IMR-90 (cell line): ENCODE data around the gene NREP. TPM values are rescaled to one million over a fixed set of nuclear protein-coding genes. Genes with fewer than 3 reads are reported as not detected.

Experiments
- ATAC-seq: fragments of 200-7000 bp; cut with Tn5 transposase; 2 replicates; pipeline ENCODE4 v1.9.1; 2020; ENCODE audit warnings: low read depth, mild to moderate bottlenecking, moderate library complexity
- BruUV-seq: library from RNA; stranded (reverse); fragments of 400-500 nt; replicated peaks from 2 replicates; lab custom pipeline; 2021; lab: Mats Ljungman, UMichigan
- CTCF ChIA-PET: fragments of 300-600 bp; formaldehyde crosslinking; extraction: SDS; loops from one replicate; lab custom pipeline; 2021; ENCODE audit warnings: antibody characterized with exemption; lab: Yijun Ruan, JAX
- POLR2A ChIA-PET: fragments of 300-600 bp; sonication (Branson Sonifier 250); formaldehyde crosslinking; loops from one replicate; lab custom pipeline; 2022; ENCODE audit warnings: antibody characterized with exemption; ENCODE audit not compliant: unreplicated experiment; lab: Charles Lee
- DNase-seq: peaks from one replicate; pipeline ENCODE4 v3.0.0; 2013
- H2AFZ ChIP-seq: replicated peaks from 2 replicates; pipeline ENCODE3; 2013; ENCODE audit warnings: low read length, mild to moderate bottlenecking; ENCODE audit not compliant: poor library complexity
- H2AK5ac ChIP-seq: 2 replicates; pipeline ENCODE4 v1.6.1; 2013; ENCODE audit warnings: low read depth, low read length, inconsistent platforms
- H2AK9ac ChIP-seq: replicated peaks from 2 replicates; pipeline ENCODE3; 2013; ENCODE audit warnings: mild to moderate bottlenecking, low read depth, low read length, moderate library complexity; ENCODE audit not compliant: poor library complexity
- H2BK120ac ChIP-seq: 2 replicates; pipeline ENCODE4 v1.6.1; 2013; ENCODE audit warnings: low read depth, low read length, inconsistent platforms
- H2BK15ac ChIP-seq: 3 replicates; pipeline ENCODE4 v1.6.1; 2013; ENCODE audit warnings: low read depth, low read length, inconsistent platforms
- H2BK20ac ChIP-seq: 2 replicates; pipeline ENCODE4 v1.6.1; 2013; ENCODE audit warnings: low read depth, mild to moderate bottlenecking, inconsistent platforms, low read length, moderate library complexity
- H2BK5ac ChIP-seq: 2 replicates; pipeline ENCODE4 v1.6.1; 2013; ENCODE audit warnings: mild to moderate bottlenecking, low read depth, low read length, inconsistent platforms; ENCODE audit not compliant: poor library complexity, severe bottlenecking
- H3K14ac ChIP-seq: replicated peaks from 2 replicates; pipeline ENCODE4 v1.6.1; 2013; ENCODE audit warnings: low read depth, low read length, inconsistent platforms
- H3K18ac ChIP-seq: 2 replicates; pipeline ENCODE4 v1.6.1; 2013; ENCODE audit warnings: low read depth, low read length, control low read depth
- H3K23ac ChIP-seq: 2 replicates; pipeline ENCODE4 v1.6.1; 2013; ENCODE audit warnings: low read depth, low read length, inconsistent platforms
- H3K27ac ChIP-seq: 2 replicates; pipeline ENCODE4 v1.5.1; 2013; ENCODE audit warnings: mild to moderate bottlenecking, control low read depth, low read length; ENCODE audit not compliant: insufficient read depth
- H3K27me3 ChIP-seq: 2 replicates; pipeline ENCODE4 v1.6.1; 2013; ENCODE audit warnings: low read length; ENCODE audit not compliant: control insufficient read depth, insufficient read depth
- H3K36me3 ChIP-seq: 2 replicates; pipeline ENCODE4 v1.6.1; 2013; ENCODE audit warnings: low read length, mixed read lengths; ENCODE audit not compliant: control insufficient read depth, insufficient read depth
- H3K4ac ChIP-seq: 2 replicates; pipeline ENCODE4 v1.6.1; 2013; ENCODE audit warnings: low read depth, low read length, inconsistent platforms
- H3K4me1 ChIP-seq: 2 replicates; pipeline ENCODE4 v1.6.1; 2013; ENCODE audit warnings: low read length, mixed read lengths; ENCODE audit not compliant: control insufficient read depth, insufficient read depth
- H3K4me2 ChIP-seq: 2 replicates; pipeline ENCODE4 v1.6.1; 2013; ENCODE audit warnings: low read depth, mild to moderate bottlenecking, control low read depth, low read length, moderate library complexity
- H3K4me3 ChIP-seq: 2 replicates; pipeline ENCODE4 v1.5.1; 2013; ENCODE audit warnings: low read depth, mild to moderate bottlenecking, control low read depth, low read length, moderate library complexity; ENCODE audit not compliant: insufficient read depth
- H3K56ac ChIP-seq: 2 replicates; pipeline ENCODE4 v1.6.1; 2013; ENCODE audit warnings: low read length, inconsistent platforms; ENCODE audit not compliant: insufficient read depth; ENCODE audit errors: extremely low read depth
- H3K79me1 ChIP-seq, 2 experiments: 2 replicates each; pipeline ENCODE4 v1.6.1; 2013; ENCODE audit warnings: low read length in 2 of 2, inconsistent platforms in 1 of 2, low read depth in 1 of 2
- H3K9ac ChIP-seq: 2 replicates; pipeline ENCODE4 v1.6.1; 2013; ENCODE audit warnings: low read depth, low read length, control low read depth
- H3K9me1 ChIP-seq: 2 replicates; pipeline ENCODE4 v1.6.1; 2013; ENCODE audit warnings: low read length, inconsistent platforms; ENCODE audit not compliant: insufficient read depth
- H3K9me3 ChIP-seq: 2 replicates; pipeline ENCODE4 v1.6.1; 2013; ENCODE audit warnings: low read length; ENCODE audit not compliant: control insufficient read depth, insufficient read depth
- H4K20me1 ChIP-seq: 2 replicates; pipeline ENCODE4 v1.6.1; 2013; ENCODE audit warnings: low read length, inconsistent platforms; ENCODE audit not compliant: insufficient read depth
- H4K5ac ChIP-seq: 2 replicates; pipeline ENCODE4 v1.6.1; 2013; ENCODE audit warnings: mild to moderate bottlenecking, low read depth, low read length, control low read depth
- H4K8ac ChIP-seq, 2 experiments: 2 replicates each; pipeline ENCODE4 v1.6.1; 2013; ENCODE audit warnings: low read depth in 2 of 2, low read length in 2 of 2, control low read depth in 1 of 2, inconsistent platforms in 1 of 2
- H4K91ac ChIP-seq: 2 replicates; pipeline ENCODE4 v1.6.1; 2013; ENCODE audit warnings: low read depth, low read length, inconsistent platforms; ENCODE audit not compliant: insufficient read depth
- WGBS, 2 experiments: methylation state at CpG; one replicate each; pipeline versions ENCODE4 v1.1.5 to v1.1.7; 2013; ENCODE audit warnings: missing lambda C conversion rate in 2 of 2; ENCODE audit not compliant: insufficient read length in 1 of 2; ENCODE audit errors: extremely low coverage in 2 of 2; 5-methylcytosine and 5-hydroxymethylcytosine counted together
- dilution Hi-C: fragments of 300-500 bp; cut with HindIII; formaldehyde crosslinking; loops from one replicate; pipeline ENCODE4 v1.14.3; 2018; ENCODE audit warnings: low sequenced_read_pairs; ENCODE audit not compliant: unreplicated experiment
- in situ Hi-C: fragments of 300-500 bp; cut with MboI; formaldehyde crosslinking; loops from 3 replicates; pipeline ENCODE4 v1.14.3; 2019; ENCODE audit warnings: low sequenced_read_pairs, inconsistent platforms, mixed read lengths
- intact Hi-C: fragments of 100-400 bp; cut with micrococcal nuclease; formaldehyde crosslinking; loops from 2 replicates; pipeline ENCODE4 v1.10.0; 2022
- polyA plus RNA-seq, 3 experiments: library from polyadenylated mRNA; depleted of rRNA; stranded (reverse); fragments of >200 nt; gene quantifications; 2 replicates each; pipeline ENCODE4 v1.2.3, GENCODE V29; 2012; ENCODE audit warnings: low replicate concordance in 1 of 3
- total RNA-seq: library from RNA; depleted of rRNA; stranded (reverse); fragments of >200 nt; gene quantifications from 2 replicates; pipeline ENCODE4 v1.2.3, GENCODE V29; 2012
- TF ChIP-seq, protein P1 (sequence below): fragments of 150-350 bp; IDR thresholded peaks from 2 replicates; pipeline ENCODE4 v1.6.1; 2017; ENCODE audit warnings: mild to moderate bottlenecking, antibody characterized with exemption, low read length, low read depth

NREP gene
- total and polyA plus RNA-seq, 2 of the 4 experiments (the other 2 are of a cell fraction), result 178 to 277 TPM

DNA sequence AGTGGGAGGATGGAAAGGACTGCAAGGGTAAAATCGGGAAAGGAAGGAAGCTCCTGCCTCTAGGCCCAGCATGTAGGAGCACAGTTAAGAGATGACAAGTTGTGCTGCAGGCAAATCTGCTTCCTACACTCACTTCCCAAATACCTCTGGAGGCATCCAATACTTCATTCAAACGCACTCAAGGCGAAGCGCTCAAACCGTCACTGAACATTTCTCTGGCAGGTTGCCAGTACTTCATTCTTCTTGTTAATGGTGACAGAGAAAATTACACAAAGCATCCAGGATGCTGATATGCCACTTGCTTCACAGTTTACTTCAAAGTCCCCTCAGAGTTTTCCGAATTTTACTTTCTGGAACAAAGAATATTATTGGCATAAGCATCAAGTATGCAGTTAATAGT, 59.8 kb downstream of the NREP start:
- Histone ChIP-seq H4K20me1 (no peaks in the 10 kb centered on the region), H4K91ac (no peak overlapping the region), H3K56ac (no peak overlapping the region), H3K27me3 (no peaks in the 10 kb centered on the region), H2BK20ac (no peak overlapping the region), H2AFZ (no peak overlapping the region), H3K36me3 (no peaks in the 10 kb centered on the region), H3K14ac (no peak overlapping the region), H3K4ac (no peak overlapping the region), H3K4me1 (peaks cover 2% of the 10 kb centered on the region; the same call in 1 of the 2 replicates), H3K4me3 (no peak overlapping the region), H3K4me2 (no peak overlapping the region), H3K23ac (no peak overlapping the region), H3K27ac (no peak overlapping the region), H2BK15ac (no peak overlapping the region), H3K79me1 (no peaks in the 10 kb centered on the region), H3K18ac (no peak overlapping the region), H3K9me1 (no peaks in the 10 kb centered on the region), H2BK5ac (no peak overlapping the region), H2AK5ac (no peak overlapping the region), H3K9me3 (no peaks in the 10 kb centered on the region), H4K8ac (no peak overlapping the region), H2AK9ac (no peak overlapping the region), H2BK120ac (no peak overlapping the region), H4K5ac (no peak overlapping the region), H3K9ac (no peak overlapping the region)
- WGBS, 2 experiments, result no CpG with 5 or more reads among the region's 6 CpGs
- TF ChIP-seq, protein P1, sequence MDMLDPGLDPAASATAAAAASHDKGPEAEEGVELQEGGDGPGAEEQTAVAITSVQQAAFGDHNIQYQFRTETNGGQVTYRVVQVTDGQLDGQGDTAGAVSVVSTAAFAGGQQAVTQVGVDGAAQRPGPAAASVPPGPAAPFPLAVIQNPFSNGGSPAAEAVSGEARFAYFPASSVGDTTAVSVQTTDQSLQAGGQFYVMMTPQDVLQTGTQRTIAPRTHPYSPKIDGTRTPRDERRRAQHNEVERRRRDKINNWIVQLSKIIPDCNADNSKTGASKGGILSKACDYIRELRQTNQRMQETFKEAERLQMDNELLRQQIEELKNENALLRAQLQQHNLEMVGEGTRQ, result no peak
- in situ Hi-C loops, result no loop called here
- ATAC-seq, result no peak
- dilution Hi-C loops, result no loop called here
- no TSS peak for BruUV-seq
- CTCF ChIA-PET, result no interaction called here
- POLR2A ChIA-PET, result no interaction called here
- intact Hi-C loops, result no loop called here
- DNase-seq, result no peak
